Type B pancreatic cell (in vitro differentiated cells): ENCODE measurements around the gene CALB2. TPM values are rescaled to one million over a fixed set of nuclear protein-coding genes. Genes with fewer than 3 reads are reported as not detected.

Experiments used
- DNase-seq: peaks from one replicate; pipeline ENCODE4 v3.0.0; 2021; ENCODE audit warnings: mixed read lengths; ENCODE audit not compliant: unreplicated experiment; ENCODE audit errors: extremely low spot score
- H3K27ac Mint-ChIP-seq: 2 replicates; pipeline ENCODE4 v1.8.0; 2021; ENCODE audit warnings: mild to moderate bottlenecking, mixed read lengths
- H3K27me3 Mint-ChIP-seq: 2 replicates; pipeline ENCODE4 v1.8.0; 2021; ENCODE audit warnings: mixed read lengths
- H3K36me3 Mint-ChIP-seq: 2 replicates; pipeline ENCODE4 v1.8.0; 2021; ENCODE audit warnings: mixed read lengths
- H3K4me1 Mint-ChIP-seq: one replicate; pipeline ENCODE4 v1.8.0; 2021; ENCODE audit warnings: mixed read lengths; ENCODE audit not compliant: unreplicated experiment
- H3K4me3 Mint-ChIP-seq: 2 replicates; pipeline ENCODE4 v1.8.0; 2021; ENCODE audit warnings: mild to moderate bottlenecking, mixed read lengths
- H3K9me3 Mint-ChIP-seq: 2 replicates; pipeline ENCODE4 v1.8.0; 2021; ENCODE audit warnings: mixed read lengths
- CTCF ChIP-seq: fragments of 200-600 bp; sonication (generic); conservative IDR thresholded peaks from 2 replicates; pipeline ENCODE4 v1.5.0; 2021; ENCODE audit warnings: antibody characterized with exemption, mild to moderate bottlenecking
- total RNA-seq: library from RNA; stranded (reverse); gene quantifications from 2 replicates; pipeline ENCODE4 v1.2.1, GENCODE V29; 2021; ENCODE audit warnings: low replicate concordance

The CALB2 gene
- total RNA-seq, 1 donor from 2014 or later: 23.6 TPM

GRCh38 chr16:71380831-71381230 is 22.3 kb downstream of the CALB2 start:
- H3K36me3 Mint-ChIP-seq: peaks cover 3% of the 10 kb centered on the region
- peaks cover 19% of the 10 kb centered on the region for H3K27me3 Mint-ChIP-seq
- TF ChIP-seq CTCF: no peak
- no peak for DNase-seq
- no peak overlapping the region for H3K27ac Mint-ChIP-seq
- H3K4me3 Mint-ChIP-seq: no peak overlapping the region
- no peaks in the 10 kb centered on the region for H3K9me3 Mint-ChIP-seq
- no peaks in the 10 kb centered on the region for H3K4me1 Mint-ChIP-seq

- Mint-ChIP-seq H3K4me1 (no peaks in the 10 kb centered on the region), H3K27me3 (peaks cover 16% of the 10 kb centered on the region), H3K36me3 (no peaks in the 10 kb centered on the region), H3K27ac (peak overlapping the region; percentile 77), H3K9me3 (no peaks in the 10 kb centered on the region), H3K4me3 (peak overlapping the region; percentile 1)
- DNase-seq: no peak
- TF ChIP-seq CTCF: no peak
Observed at GRCh38 chr16:71383054-71383773, 24.7 kb downstream of the CALB2 start.

GRCh38 chr16:71384073-71384724 is 25.7 kb downstream of the CALB2 start:
- DNase-seq: no peak
- peaks cover 16% of the 10 kb centered on the region for H3K27me3 Mint-ChIP-seq
- peak overlapping the region; percentile 0 for H3K27ac Mint-ChIP-seq
- no peaks in the 10 kb centered on the region for H3K9me3 Mint-ChIP-seq
- no peaks in the 10 kb centered on the region for H3K36me3 Mint-ChIP-seq
- H3K4me1 Mint-ChIP-seq: no peaks in the 10 kb centered on the region
- no peak overlapping the region for H3K4me3 Mint-ChIP-seq
- TF ChIP-seq CTCF: no peak

DNA sequence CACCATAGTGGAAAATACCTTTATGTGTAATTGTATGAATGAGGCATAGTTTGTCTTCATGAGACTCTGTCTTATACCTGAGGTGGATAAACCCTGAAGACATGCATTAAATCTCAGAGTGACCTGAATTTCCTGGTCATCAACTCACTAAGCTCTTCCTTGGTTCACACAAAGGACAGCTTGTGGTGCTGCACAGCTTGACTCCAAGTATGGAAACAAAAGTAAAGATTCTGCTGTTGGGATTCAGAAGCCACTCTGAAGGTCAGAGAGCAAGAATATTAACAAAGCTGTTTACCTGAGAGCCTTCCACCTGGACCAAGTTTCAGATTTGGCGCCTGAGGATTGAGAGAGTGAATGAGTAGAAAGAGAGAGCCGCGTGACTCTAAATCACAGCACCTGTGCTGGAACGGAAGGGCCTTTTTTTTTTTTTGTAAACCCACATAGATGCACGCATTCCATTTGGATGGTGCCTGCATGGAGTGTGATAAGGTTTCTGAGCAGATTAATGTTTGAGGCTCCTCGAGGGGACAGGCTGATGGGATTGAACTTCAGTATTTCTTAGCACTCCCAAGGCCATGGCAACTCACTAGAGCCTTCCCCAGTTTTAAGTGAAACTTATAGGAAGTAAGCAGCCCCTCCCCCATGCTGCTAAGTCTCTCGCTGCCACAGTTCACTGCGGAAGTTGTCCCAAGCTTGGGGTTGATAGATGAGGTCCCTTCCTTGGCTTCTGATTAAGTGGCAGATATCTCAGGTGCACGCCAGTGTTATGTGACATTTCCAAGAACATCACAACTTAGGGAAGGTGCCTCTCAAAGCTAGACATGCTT is 28.7 kb downstream of the CALB2 start:
- Mint-ChIP-seq H3K9me3 (no peaks in the 10 kb centered on the region), H3K27me3 (peaks cover 19% of the 10 kb centered on the region), H3K27ac (peak overlapping the region; percentile 81), H3K4me3 (peak overlapping the region; percentile 32), H3K4me1 (no peaks in the 10 kb centered on the region), H3K36me3 (no peaks in the 10 kb centered on the region)
- no peak for DNase-seq
- no peak for TF ChIP-seq CTCF

GRCh38 chr16:71389330-71389729 is 30.8 kb downstream of the CALB2 start:
- Mint-ChIP-seq H3K27ac (no peak overlapping the region), H3K4me1 (no peaks in the 10 kb centered on the region), H3K4me3 (no peak overlapping the region), H3K27me3 (peaks cover 13% of the 10 kb centered on the region), H3K9me3 (no peaks in the 10 kb centered on the region), H3K36me3 (no peaks in the 10 kb centered on the region)
- DNase-seq: no peak
- no peak for TF ChIP-seq CTCF
